ENCODE data around the gene RSPO3.

DNA sequence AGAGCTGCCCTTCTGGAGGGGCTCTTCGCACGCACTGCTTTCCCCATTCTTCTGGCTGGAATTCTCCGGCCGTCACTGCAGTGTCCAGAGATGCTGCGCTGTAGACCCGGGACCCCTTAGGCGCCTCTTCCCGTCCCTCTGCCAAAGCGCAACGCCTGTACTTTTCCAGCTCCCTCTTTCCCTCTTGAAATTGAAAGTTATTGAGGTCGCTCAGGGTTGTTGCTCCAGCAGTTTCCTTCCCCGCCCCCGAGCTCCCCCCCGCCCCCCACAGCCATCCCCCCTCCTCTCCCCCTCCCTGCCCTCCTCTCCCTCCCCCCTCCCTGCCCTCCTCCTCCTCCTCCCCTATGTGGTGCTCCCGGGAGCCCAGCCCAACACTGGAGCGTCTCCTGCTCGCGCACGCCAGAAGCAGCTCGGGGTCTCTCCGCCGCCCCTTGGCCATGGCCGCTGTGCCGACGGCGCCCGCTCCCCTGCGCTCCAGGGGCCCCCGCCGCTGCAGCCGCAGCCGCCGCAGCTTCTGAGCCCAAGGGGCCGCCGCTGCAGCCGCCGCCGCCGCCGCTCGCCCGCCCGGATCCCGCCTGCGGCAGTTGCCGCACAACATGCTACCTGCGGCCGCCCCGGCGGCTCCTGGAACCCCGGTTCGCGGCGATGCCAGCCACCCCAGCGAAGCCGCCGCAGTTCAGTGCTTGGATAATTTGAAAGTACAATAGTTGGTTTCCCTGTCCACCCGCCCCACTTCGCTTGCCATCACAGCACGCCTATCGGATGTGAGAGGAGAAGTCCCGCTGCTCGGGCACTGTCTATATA, at the start of gene RSPO3:
- TF ChIP-seq, protein P1, sequence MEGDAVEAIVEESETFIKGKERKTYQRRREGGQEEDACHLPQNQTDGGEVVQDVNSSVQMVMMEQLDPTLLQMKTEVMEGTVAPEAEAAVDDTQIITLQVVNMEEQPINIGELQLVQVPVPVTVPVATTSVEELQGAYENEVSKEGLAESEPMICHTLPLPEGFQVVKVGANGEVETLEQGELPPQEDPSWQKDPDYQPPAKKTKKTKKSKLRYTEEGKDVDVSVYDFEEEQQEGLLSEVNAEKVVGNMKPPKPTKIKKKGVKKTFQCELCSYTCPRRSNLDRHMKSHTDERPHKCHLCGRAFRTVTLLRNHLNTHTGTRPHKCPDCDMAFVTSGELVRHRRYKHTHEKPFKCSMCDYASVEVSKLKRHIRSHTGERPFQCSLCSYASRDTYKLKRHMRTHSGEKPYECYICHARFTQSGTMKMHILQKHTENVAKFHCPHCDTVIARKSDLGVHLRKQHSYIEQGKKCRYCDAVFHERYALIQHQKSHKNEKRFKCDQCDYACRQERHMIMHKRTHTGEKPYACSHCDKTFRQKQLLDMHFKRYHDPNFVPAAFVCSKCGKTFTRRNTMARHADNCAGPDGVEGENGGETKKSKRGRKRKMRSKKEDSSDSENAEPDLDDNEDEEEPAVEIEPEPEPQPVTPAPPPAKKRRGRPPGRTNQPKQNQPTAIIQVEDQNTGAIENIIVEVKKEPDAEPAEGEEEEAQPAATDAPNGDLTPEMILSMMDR (conservative IDR thresholded peaks at IDR 0.05 in 1 of 2, IDR thresholded peaks at IDR 0.05 in 1 of 2; ENCODE audit: low read depth in 1 of 2, low read length in 2 of 2) = no peak
- TF ChIP-seq EZH2 (IDR thresholded peaks at IDR 0.05; ENCODE audit: low read length, missing control alignments) = no peak
